Measurements from ENCODE around the gene GPR155. TPM values are rescaled to one million over a fixed set of nuclear protein-coding genes. Genes with fewer than 3 reads are reported as not detected.
"Not testable (repeated sequence)": the region's sequence is repeated elsewhere in the genome, so short reads cannot be mapped to it uniquely, and the experiment has no call there.

Gene GPR155
- total RNA-seq, 1 donor from 2014 or later, result 11.0 TPM

DNA sequence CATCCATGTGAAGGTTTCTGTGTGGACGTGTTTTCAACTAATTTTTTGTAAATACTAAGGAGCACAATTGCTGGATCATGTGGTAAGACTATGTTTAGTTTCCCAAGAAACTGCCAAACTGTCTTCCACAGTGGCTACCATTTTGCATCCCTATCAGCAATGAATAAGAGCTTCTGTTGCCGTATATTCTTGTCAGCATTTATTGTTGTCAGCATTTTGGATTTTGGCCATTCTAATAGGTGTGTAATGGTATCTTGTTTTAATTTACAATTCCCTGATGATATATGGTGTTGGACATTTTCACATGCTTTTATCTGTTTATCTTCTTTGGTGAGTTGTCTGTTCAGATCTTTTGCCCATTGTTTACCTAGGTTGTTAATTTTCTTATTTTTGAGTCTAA is 56.8 kb downstream of the GPR155 start:
- H3K4me3 Mint-ChIP-seq (ENCODE audit: unreplicated experiment), result no peak overlapping the region
- FAIRE-seq (no peak), DNase-seq (ENCODE audit: low read depth) (no peak)
- H3K4me1 Mint-ChIP-seq (ENCODE audit: low read depth, unreplicated experiment), result no peaks in the 10 kb centered on the region
- Histone ChIP-seq H3K4me3 (ENCODE audit: insufficient read depth, low read depth, low read length) (no peak overlapping the region), H4K20me1 (ENCODE audit: insufficient read depth, low read length) (no peaks in the 10 kb centered on the region), H3K4me2 (ENCODE audit: low read length) (no peak overlapping the region), H3K9me3 (ENCODE audit: insufficient read depth, low read depth, low read length) (no peaks in the 10 kb centered on the region), H3K36me3 (ENCODE audit: insufficient read depth, low read length) (no peaks in the 10 kb centered on the region), H3K4me1 (ENCODE audit: insufficient read depth, low read length) (no peaks in the 10 kb centered on the region), H2AFZ (ENCODE audit: low read depth, low read length) (no peak overlapping the region), H3K27ac (ENCODE audit: low read depth, low read length) (no peak overlapping the region), H3K27me3 (ENCODE audit: insufficient read depth, low read length) (no peaks in the 10 kb centered on the region), H3K9ac (ENCODE audit: low read length) (no peak overlapping the region), H3K79me2 (ENCODE audit: insufficient read depth, low read length) (no peaks in the 10 kb centered on the region)
- H3K27ac Mint-ChIP-seq (ENCODE audit: unreplicated experiment), result no peak overlapping the region
- TF ChIP-seq, protein P1, sequence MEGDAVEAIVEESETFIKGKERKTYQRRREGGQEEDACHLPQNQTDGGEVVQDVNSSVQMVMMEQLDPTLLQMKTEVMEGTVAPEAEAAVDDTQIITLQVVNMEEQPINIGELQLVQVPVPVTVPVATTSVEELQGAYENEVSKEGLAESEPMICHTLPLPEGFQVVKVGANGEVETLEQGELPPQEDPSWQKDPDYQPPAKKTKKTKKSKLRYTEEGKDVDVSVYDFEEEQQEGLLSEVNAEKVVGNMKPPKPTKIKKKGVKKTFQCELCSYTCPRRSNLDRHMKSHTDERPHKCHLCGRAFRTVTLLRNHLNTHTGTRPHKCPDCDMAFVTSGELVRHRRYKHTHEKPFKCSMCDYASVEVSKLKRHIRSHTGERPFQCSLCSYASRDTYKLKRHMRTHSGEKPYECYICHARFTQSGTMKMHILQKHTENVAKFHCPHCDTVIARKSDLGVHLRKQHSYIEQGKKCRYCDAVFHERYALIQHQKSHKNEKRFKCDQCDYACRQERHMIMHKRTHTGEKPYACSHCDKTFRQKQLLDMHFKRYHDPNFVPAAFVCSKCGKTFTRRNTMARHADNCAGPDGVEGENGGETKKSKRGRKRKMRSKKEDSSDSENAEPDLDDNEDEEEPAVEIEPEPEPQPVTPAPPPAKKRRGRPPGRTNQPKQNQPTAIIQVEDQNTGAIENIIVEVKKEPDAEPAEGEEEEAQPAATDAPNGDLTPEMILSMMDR (IDR thresholded peaks at IDR 0.05; ENCODE audit: insufficient read depth, low read depth, low read length), result no peak
- no peak for TF ChIP-seq EZH2 (IDR thresholded peaks at IDR 0.05; ENCODE audit: insufficient read depth, low read length)
- no peaks in the 10 kb centered on the region for H3K36me3 Mint-ChIP-seq (ENCODE audit: low read depth, unreplicated experiment)
- no peaks in the 10 kb centered on the region for H3K27me3 Mint-ChIP-seq (ENCODE audit: low read depth, unreplicated experiment)
- H3K9me3 Mint-ChIP-seq (ENCODE audit: unreplicated experiment), result no peaks in the 10 kb centered on the region

DNA sequence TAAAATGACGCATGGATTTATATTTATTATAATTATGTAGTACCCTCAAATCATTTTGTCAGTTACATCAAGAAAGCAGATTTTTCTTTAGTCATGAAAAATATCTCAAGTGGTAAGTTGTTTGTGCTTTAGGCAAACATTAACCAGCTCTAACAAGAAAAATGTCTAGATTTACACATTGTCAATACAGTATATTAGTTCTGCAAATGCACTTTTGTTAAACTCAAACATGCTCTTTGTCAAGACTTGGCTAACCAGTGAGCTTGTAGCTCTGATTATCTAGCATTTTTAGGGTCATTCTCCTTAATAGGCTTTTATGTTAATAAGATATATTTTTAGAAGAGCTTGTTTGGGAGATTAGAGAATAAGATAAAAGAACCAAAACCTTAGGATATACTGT is 58.6 kb downstream of the GPR155 start:
- Histone ChIP-seq H3K4me3 (ENCODE audit: insufficient read depth, low read depth, low read length) (no peak overlapping the region), H3K9me3 (ENCODE audit: insufficient read depth, low read depth, low read length) (no peaks in the 10 kb centered on the region), H3K79me2 (ENCODE audit: insufficient read depth, low read length) (no peaks in the 10 kb centered on the region), H2AFZ (ENCODE audit: low read depth, low read length) (no peak overlapping the region), H3K27ac (ENCODE audit: low read depth, low read length) (no peak overlapping the region), H4K20me1 (ENCODE audit: insufficient read depth, low read length) (no peaks in the 10 kb centered on the region), H3K4me1 (ENCODE audit: insufficient read depth, low read length) (no peaks in the 10 kb centered on the region), H3K27me3 (ENCODE audit: insufficient read depth, low read length) (no peaks in the 10 kb centered on the region), H3K36me3 (ENCODE audit: insufficient read depth, low read length) (no peaks in the 10 kb centered on the region), H3K4me2 (ENCODE audit: low read length) (no peak overlapping the region), H3K9ac (ENCODE audit: low read length) (no peak overlapping the region)
- Mint-ChIP-seq H3K36me3 (ENCODE audit: low read depth, unreplicated experiment) (no peaks in the 10 kb centered on the region), H3K9me3 (ENCODE audit: unreplicated experiment) (no peaks in the 10 kb centered on the region), H3K4me3 (ENCODE audit: unreplicated experiment) (no peak overlapping the region), H3K4me1 (ENCODE audit: low read depth, unreplicated experiment) (no peaks in the 10 kb centered on the region), H3K27me3 (ENCODE audit: low read depth, unreplicated experiment) (no peaks in the 10 kb centered on the region), H3K27ac (ENCODE audit: unreplicated experiment) (no peak overlapping the region)
- no peak for DNase-seq (ENCODE audit: low read depth)
- no peak for FAIRE-seq
- no peak for TF ChIP-seq EZH2 (IDR thresholded peaks at IDR 0.05; ENCODE audit: insufficient read depth, low read length)
- TF ChIP-seq, protein P1 (IDR thresholded peaks at IDR 0.05; ENCODE audit: insufficient read depth, low read depth, low read length), result no peak

DNA sequence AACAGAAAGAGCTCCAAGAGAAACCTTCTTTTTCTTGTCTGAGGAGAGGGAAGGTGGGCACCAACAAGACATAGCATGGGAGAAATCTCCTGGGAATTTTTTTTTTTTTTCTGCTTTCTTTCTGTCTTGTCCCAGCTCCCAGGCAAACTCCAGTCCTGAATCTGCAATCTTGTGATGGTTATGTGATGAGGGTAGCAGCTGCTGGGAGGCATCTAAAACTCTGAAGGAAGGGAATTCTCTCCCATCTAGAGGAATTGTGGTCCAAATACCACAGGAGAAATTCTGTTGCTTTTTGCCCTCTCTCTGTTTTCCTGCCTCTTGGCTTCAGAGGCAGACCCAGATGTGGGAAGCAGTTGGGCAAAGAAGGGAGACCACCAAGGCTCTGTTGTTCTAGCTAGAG is 74.6 kb downstream of the GPR155 start:
- Histone ChIP-seq H2AFZ (ENCODE audit: low read depth, low read length) (no peak overlapping the region), H3K27ac (ENCODE audit: low read depth, low read length) (no peak overlapping the region), H3K36me3 (ENCODE audit: insufficient read depth, low read length) (peaks cover 2% of the 10 kb centered on the region), H3K4me3 (ENCODE audit: insufficient read depth, low read depth, low read length) (no peak overlapping the region), H4K20me1 (ENCODE audit: insufficient read depth, low read length) (no peaks in the 10 kb centered on the region), H3K4me1 (ENCODE audit: insufficient read depth, low read length) (no peaks in the 10 kb centered on the region), H3K79me2 (ENCODE audit: insufficient read depth, low read length) (no peaks in the 10 kb centered on the region), H3K27me3 (ENCODE audit: insufficient read depth, low read length) (no peaks in the 10 kb centered on the region), H3K9ac (ENCODE audit: low read length) (no peak overlapping the region), H3K9me3 (ENCODE audit: insufficient read depth, low read depth, low read length) (no peaks in the 10 kb centered on the region), H3K4me2 (ENCODE audit: low read length) (no peak overlapping the region)
- no peak for TF ChIP-seq EZH2 (IDR thresholded peaks at IDR 0.05; ENCODE audit: insufficient read depth, low read length)
- TF ChIP-seq, protein P1 (IDR thresholded peaks at IDR 0.05; ENCODE audit: insufficient read depth, low read depth, low read length), result no peak
- Mint-ChIP-seq H3K9me3 (ENCODE audit: unreplicated experiment) (no peaks in the 10 kb centered on the region), H3K4me1 (ENCODE audit: low read depth, unreplicated experiment) (peaks cover 1% of the 10 kb centered on the region), H3K36me3 (ENCODE audit: low read depth, unreplicated experiment) (peaks cover 7% of the 10 kb centered on the region), H3K4me3 (ENCODE audit: unreplicated experiment) (no peak overlapping the region), H3K27me3 (ENCODE audit: low read depth, unreplicated experiment) (no peaks in the 10 kb centered on the region), H3K27ac (ENCODE audit: unreplicated experiment) (no peak overlapping the region)
- no peak for DNase-seq (ENCODE audit: low read depth)
- no peak for FAIRE-seq

DNA sequence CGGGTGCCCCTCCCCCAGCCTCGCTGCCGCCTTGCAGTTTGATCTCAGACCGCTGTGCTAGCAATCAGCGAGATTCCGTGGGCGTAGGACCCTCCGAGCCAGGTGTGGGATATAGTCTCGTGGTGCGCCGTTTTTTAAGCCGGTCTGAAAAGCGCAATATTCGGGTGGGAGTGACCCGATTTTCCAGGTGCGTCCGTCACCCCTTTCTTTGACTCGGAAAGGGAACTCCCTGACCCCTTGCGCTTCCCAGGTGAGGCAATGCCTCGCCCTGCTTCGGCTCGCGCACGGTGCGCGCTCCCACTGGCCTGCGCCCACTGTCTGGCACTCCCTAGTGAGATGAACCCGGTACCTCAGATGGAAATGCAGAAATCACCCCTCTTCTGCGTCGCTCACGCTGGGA is 76.8 kb downstream of the GPR155 start:
- DNase-seq (ENCODE audit: low read depth); H3K4me3 ChIP-seq (ENCODE audit: insufficient read depth, low read depth, low read length); H3K9me3 ChIP-seq (ENCODE audit: insufficient read depth, low read depth, low read length); H3K36me3 ChIP-seq (ENCODE audit: insufficient read depth, low read length); H3K27ac Mint-ChIP-seq (ENCODE audit: unreplicated experiment); H3K4me1 ChIP-seq (ENCODE audit: insufficient read depth, low read length); H2AFZ ChIP-seq (ENCODE audit: low read depth, low read length); H3K9ac ChIP-seq (ENCODE audit: low read length); H3K79me2 ChIP-seq (ENCODE audit: insufficient read depth, low read length); H4K20me1 ChIP-seq (ENCODE audit: insufficient read depth, low read length); H3K4me1 Mint-ChIP-seq (ENCODE audit: low read depth, unreplicated experiment); H3K9me3 Mint-ChIP-seq (ENCODE audit: unreplicated experiment); H3K27me3 ChIP-seq (ENCODE audit: insufficient read depth, low read length); H3K4me2 ChIP-seq (ENCODE audit: low read length); H3K36me3 Mint-ChIP-seq (ENCODE audit: low read depth, unreplicated experiment); H3K27me3 Mint-ChIP-seq (ENCODE audit: low read depth, unreplicated experiment); FAIRE-seq; H3K27ac ChIP-seq (ENCODE audit: low read depth, low read length): not testable (repeated sequence)
- H3K4me3 Mint-ChIP-seq (ENCODE audit: unreplicated experiment), result peak overlapping the region; percentile 51

All from astrocyte (in vitro differentiated cells and primary cell).